HepG2 (cell line): ENCODE measurements around the gene LSM2. TPM values are rescaled to one million over a fixed set of nuclear protein-coding genes. Genes with fewer than 3 reads are reported as not detected.
A peak's percentile ranks its signal among the peaks of the same experiment; 100 is the strongest.

Experiments
- KDM6A ChIP-seq: IDR thresholded peaks from 2 replicates; pipeline ENCODE4 v1.6.1; 2016; ENCODE audit warnings: low read depth
- NFE2 ChIP-seq: sonication (generic); formaldehyde crosslinking; IDR thresholded peaks from 2 replicates; pipeline ENCODE4 v1.4.0; 2020; ENCODE audit warnings: missing genetic modification reagents
- NR2C2 ChIP-seq: sonication (generic); formaldehyde crosslinking; IDR thresholded peaks from 2 replicates; pipeline ENCODE4 v1.4.0; 2020; ENCODE audit warnings: missing genetic modification reagents, mild to moderate bottlenecking, moderate library complexity, borderline replicate concordance
- PATZ1 ChIP-seq: sonication (generic); formaldehyde crosslinking; IDR thresholded peaks from 2 replicates; pipeline ENCODE4 v1.4.0; 2020; ENCODE audit warnings: missing genetic modification reagents
- POLR2A ChIP-seq, 2 experiments: IDR thresholded peaks; 2 replicates each; pipeline ENCODE4 v1.6.1; 2011; ENCODE audit warnings: low read depth in 2 of 2, low read length in 2 of 2, mild to moderate bottlenecking in 1 of 2, moderate library complexity in 1 of 2; ENCODE audit not compliant: insufficient read depth in 1 of 2
- RCOR2 ChIP-seq: IDR thresholded peaks from 2 replicates; pipeline ENCODE4 v1.6.1; 2016; ENCODE audit warnings: missing biosample characterization, missing genetic modification reagents
- REL ChIP-seq: sonication (generic); formaldehyde crosslinking; conservative IDR thresholded peaks from 2 replicates; pipeline ENCODE4 v1.8.0; 2022; ENCODE audit warnings: mild to moderate bottlenecking, missing genetic modification reagents, moderate library complexity
- RXRA ChIP-seq: sonication (generic); formaldehyde crosslinking; IDR thresholded peaks from 2 replicates; pipeline ENCODE4 v1.5.1; 2020; ENCODE audit warnings: missing genetic modification reagents
- SMC3 ChIP-seq: IDR thresholded peaks from 2 replicates; pipeline ENCODE4 v1.6.1; 2011; ENCODE audit warnings: low read length, improper control_type of control experiment
- SOX13 ChIP-seq, 3 experiments: fragments of 450-650 bp in 1 of 3; sonication (generic) in 1 of 3; formaldehyde crosslinking in 1 of 3; IDR thresholded peaks in 2 of 3; conservative IDR thresholded peaks in 1 of 3; 2 replicates each; pipeline versions ENCODE4 v1.5.0 to v1.6.1; 2016 to 2020; ENCODE audit warnings: antibody characterized with exemption in 1 of 3, mild to moderate bottlenecking in 1 of 3, missing compliant biosample characterization in 1 of 3, missing genetic modification reagents in 1 of 3, moderate library complexity in 1 of 3
- ZFX ChIP-seq: sonication (generic); formaldehyde crosslinking; IDR thresholded peaks from 2 replicates; pipeline ENCODE4 v1.4.0; 2020; ENCODE audit warnings: mild to moderate bottlenecking, low read depth, missing genetic modification reagents, moderate library complexity
- ZFY ChIP-seq: sonication (generic); formaldehyde crosslinking; IDR thresholded peaks from 2 replicates; pipeline ENCODE4 v1.4.0; 2020; ENCODE audit warnings: missing genetic modification reagents
- ZNF235 ChIP-seq: sonication (generic); formaldehyde crosslinking; IDR thresholded peaks from 2 replicates; pipeline ENCODE4 v1.8.1; 2023; ENCODE audit warnings: mild to moderate bottlenecking, missing genetic modification reagents, borderline replicate concordance
- ZNF264 ChIP-seq: sonication (generic); formaldehyde crosslinking; IDR thresholded peaks from 2 replicates; pipeline ENCODE4 v1.4.0; 2020; ENCODE audit warnings: missing genetic modification reagents
- ZNF30 ChIP-seq: sonication (generic); formaldehyde crosslinking; IDR thresholded peaks from 2 replicates; pipeline ENCODE4 v1.5.0; 2020; ENCODE audit warnings: mild to moderate bottlenecking, missing genetic modification reagents
- ZNF709 ChIP-seq: sonication (generic); formaldehyde crosslinking; IDR thresholded peaks from 2 replicates; pipeline ENCODE4 v1.5.0; 2020; ENCODE audit warnings: mild to moderate bottlenecking, missing genetic modification reagents
- ZNF746 ChIP-seq: sonication (generic); formaldehyde crosslinking; IDR thresholded peaks from 2 replicates; pipeline ENCODE4 v1.8.0; 2022; ENCODE audit warnings: mild to moderate bottlenecking, missing genetic modification reagents
- ZNF782 ChIP-seq: sonication (generic); formaldehyde crosslinking; IDR thresholded peaks from 2 replicates; pipeline ENCODE4 v1.4.0; 2020; ENCODE audit warnings: missing genetic modification reagents, mild to moderate bottlenecking, borderline replicate concordance
- ZSCAN12 ChIP-seq: sonication (generic); formaldehyde crosslinking; IDR thresholded peaks from 2 replicates; pipeline ENCODE4 v1.9.0; 2021; ENCODE audit warnings: mild to moderate bottlenecking, missing genetic modification reagents
- polyA plus RNA-seq, 8 experiments: library from polyadenylated mRNA; depleted of rRNA in 3 of 8; stranded (reverse) in 7 of 8; unstranded in 1 of 8; fragments of >200 nt; fragmentation: Illumina TruSeq in 4 of 8; extraction: Trizol in 4 of 8; gene quantifications; 2 replicates each; pipeline versions ENCODE4 v1.2.1 to v1.2.3, GENCODE V29; 2011 to 2016; ENCODE audit warnings: low read depth in 4 of 8, missing spikeins in 1 of 8, mixed read lengths in 1 of 8; ENCODE audit not compliant: insufficient read depth in 1 of 8
- total RNA-seq, 5 experiments: library from RNA; depleted of rRNA; stranded (reverse); fragments of >200 nt; fragmentation: Illumina TruSeq; extraction: Trizol; gene quantifications; 2 replicates each; pipeline ENCODE4 v1.2.3, GENCODE V29; 2016; ENCODE audit warnings: low read depth in 1 of 5
- TF ChIP-seq, protein P1 (sequence below): sonication (generic); formaldehyde crosslinking; IDR thresholded peaks from 2 replicates; pipeline ENCODE4 v1.4.0; 2020; ENCODE audit warnings: missing genetic modification reagents
- TF ChIP-seq, protein P2 (sequence below): sonication (generic); formaldehyde crosslinking; IDR thresholded peaks from 2 replicates; pipeline ENCODE4 v1.5.0; 2020; ENCODE audit warnings: mild to moderate bottlenecking, missing genetic modification reagents, borderline replicate concordance

LSM2 gene
- total and polyA plus RNA-seq, 2 of the 13 experiments (the other 11 are each of a cell fraction or from before 2014, with no cell fraction given), result 69.4 to 90.5 TPM

DNA sequence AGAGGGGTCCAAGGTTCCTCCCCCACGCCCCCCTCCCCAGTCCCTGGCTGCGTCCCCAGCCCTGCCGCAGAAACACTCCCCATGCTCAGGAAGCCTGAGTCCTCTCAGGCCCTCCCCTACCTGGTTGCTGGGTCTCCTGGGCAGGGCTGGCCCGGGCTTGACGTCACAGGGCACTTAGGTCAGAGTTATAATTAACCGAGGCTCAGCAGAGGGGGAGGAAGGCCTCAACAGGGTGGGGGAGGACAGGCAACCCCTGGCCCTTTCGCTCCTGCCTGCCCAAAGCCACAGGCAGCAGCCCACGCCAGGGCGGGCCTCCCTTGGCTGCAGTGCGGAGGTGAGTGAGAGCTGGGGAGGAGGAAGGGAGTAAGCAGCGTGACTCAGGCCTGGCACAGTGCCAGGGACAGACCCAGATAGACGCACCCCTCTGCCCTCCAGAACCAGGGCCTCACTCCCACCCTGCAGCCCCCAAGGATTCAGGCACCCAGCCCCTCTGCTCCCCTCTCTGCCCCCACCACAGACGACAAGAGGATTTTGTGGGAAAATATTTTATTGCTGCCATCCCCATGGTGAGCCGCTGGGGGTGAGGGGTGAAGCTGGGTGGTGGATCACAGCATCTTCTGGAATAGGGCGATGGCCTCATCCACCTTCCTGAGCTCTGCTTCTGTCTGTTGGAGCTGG lies 29.6 kb downstream of the LSM2 start, which contains the start of gene VWA7 (continued):
- TF ChIP-seq, protein P1, sequence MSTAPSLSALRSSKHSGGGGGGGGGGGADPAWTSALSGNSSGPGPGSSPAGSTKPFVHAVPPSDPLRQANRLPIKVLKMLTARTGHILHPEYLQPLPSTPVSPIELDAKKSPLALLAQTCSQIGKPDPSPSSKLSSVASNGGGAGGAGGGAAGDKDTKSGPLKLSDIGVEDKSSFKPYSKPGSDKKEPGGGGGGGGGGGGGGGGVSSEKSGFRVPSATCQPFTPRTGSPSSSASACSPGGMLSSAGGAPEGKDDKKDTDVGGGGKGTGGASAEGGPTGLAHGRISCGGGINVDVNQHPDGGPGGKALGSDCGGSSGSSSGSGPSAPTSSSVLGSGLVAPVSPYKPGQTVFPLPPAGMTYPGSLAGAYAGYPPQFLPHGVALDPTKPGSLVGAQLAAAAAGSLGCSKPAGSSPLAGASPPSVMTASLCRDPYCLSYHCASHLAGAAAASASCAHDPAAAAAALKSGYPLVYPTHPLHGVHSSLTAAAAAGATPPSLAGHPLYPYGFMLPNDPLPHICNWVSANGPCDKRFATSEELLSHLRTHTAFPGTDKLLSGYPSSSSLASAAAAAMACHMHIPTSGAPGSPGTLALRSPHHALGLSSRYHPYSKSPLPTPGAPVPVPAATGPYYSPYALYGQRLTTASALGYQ, result no peak
- no peak for TF ChIP-seq REL (CRISPR knock-in tag)
- TF ChIP-seq, protein P2, sequence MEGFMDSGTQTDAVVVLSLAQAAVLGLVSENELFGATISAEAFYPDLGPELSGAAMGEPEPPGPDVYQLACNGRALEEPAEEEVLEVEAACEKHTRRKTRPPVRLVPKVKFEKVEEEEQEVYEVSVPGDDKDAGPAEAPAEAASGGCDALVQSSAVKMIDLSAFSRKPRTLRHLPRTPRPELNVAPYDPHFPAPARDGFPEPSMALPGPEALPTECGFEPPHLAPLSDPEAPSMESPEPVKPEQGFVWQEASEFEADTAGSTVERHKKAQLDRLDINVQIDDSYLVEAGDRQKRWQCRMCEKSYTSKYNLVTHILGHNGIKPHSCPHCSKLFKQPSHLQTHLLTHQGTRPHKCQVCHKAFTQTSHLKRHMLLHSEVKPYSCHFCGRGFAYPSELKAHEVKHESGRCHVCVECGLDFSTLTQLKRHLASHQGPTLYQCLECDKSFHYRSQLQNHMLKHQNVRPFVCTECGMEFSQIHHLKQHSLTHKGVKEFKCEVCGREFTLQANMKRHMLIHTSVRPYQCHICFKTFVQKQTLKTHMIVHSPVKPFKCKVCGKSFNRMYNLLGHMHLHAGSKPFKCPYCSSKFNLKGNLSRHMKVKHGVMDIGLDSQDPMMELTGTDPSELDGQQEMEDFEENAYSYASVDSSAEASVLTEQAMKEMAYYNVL (CRISPR knock-in tag), result peak; percentile 20; the same call in 1 of the 2 replicates
- no peak; the same call in 1 of the 2 replicates for TF ChIP-seq NR2C2
- TF ChIP-seq RCOR2 (CRISPR knock-in tag), result no peak
- TF ChIP-seq ZNF264 (CRISPR knock-in tag), result no peak
- TF ChIP-seq KDM6A (CRISPR knock-in tag), result peak; percentile 47; the same call in 1 of the 2 replicates
- no peak for TF ChIP-seq ZNF235 (CRISPR knock-in tag)
- peak; percentile 62; the same call in 1 of the 2 replicates for TF ChIP-seq NFE2 (CRISPR knock-in tag)
- TF ChIP-seq POLR2A (IDR thresholded peaks at IDR 0.05; ENCODE audit: insufficient read depth in 1 of 2, low read depth in 2 of 2, low read length in 2 of 2), result no peak; a peak in 1 of 4 replicates
- TF ChIP-seq PATZ1 (CRISPR knock-in tag), result peak; percentile 92
- TF ChIP-seq ZNF709 (CRISPR knock-in tag), result no peak; the same call in 1 of the 2 replicates
- peak; percentile 81 for TF ChIP-seq RXRA (CRISPR knock-in tag)
- no peak; the same call in 1 of the 2 replicates for TF ChIP-seq ZNF782
- peak; percentile 41; the same call in 1 of the 2 replicates for TF ChIP-seq ZNF746 (CRISPR knock-in tag)
- TF ChIP-seq ZNF30 (CRISPR knock-in tag), result no peak
- TF ChIP-seq ZFX, result peak; percentile 80
- TF ChIP-seq SMC3, result no peak
- no peak for TF ChIP-seq ZSCAN12 (CRISPR knock-in tag)
- no peak for TF ChIP-seq SOX13 (IDR thresholded peaks at IDR 0.05)
- TF ChIP-seq SOX13 (CRISPR knock-in tag; conservative IDR thresholded peaks at IDR 0.05 in 1 of 2, IDR thresholded peaks at IDR 0.05 in 1 of 2), result peak in 1 of 2 experiments; percentile 64; a peak in 2 of 4 replicates
- TF ChIP-seq ZFY (CRISPR knock-in tag), result peak; percentile 65
